ENCODE results near the gene POLR1E.
A peak's percentile ranks its signal among the peaks of the same experiment; 100 is the strongest.
"Not testable (repeated sequence)": the region's sequence is repeated elsewhere in the genome, so short reads cannot be mapped to it uniquely, and the experiment has no call there.

Gene POLR1E

GRCh38 chr9:37508834-37509206, 23.1 kb downstream of the POLR1E start:
- ATAC-seq (ENCODE audit: insufficient read depth, low read depth) (peak; percentile 41; the same call in 2 of the 3 replicates), DNase-seq (no peak)

GRCh38 chr9:37509536-37509935, 23.8 kb downstream of the POLR1E start:
- no peak overlapping the region for H3K9ac ChIP-seq (ENCODE audit: low read depth, low read length)
- TF ChIP-seq CTCF (IDR thresholded peaks at IDR 0.05; ENCODE audit: borderline replicate concordance, extremely low read depth, low read length, poor library complexity, severe bottlenecking): no peak
- TF ChIP-seq EZH2 (IDR thresholded peaks at IDR 0.05; ENCODE audit: borderline replicate concordance, low read depth, low read length, severe bottlenecking): no peak
- H3K9me3 ChIP-seq (ENCODE audit: insufficient read depth, low read length, severe bottlenecking): no peaks in the 10 kb centered on the region
- H3K4me3 ChIP-seq (ENCODE audit: low read depth in 1 of 2, low read length in 2 of 2): no peak overlapping the region
- H4K20me1 ChIP-seq (ENCODE audit: insufficient read depth, low read length): no peaks in the 10 kb centered on the region
- H3K4me2 ChIP-seq (ENCODE audit: insufficient read depth, low read length): no peak overlapping the region
- no peaks in the 10 kb centered on the region for H3K27me3 ChIP-seq (ENCODE audit: insufficient read depth, low read length, poor library complexity)
- peaks cover 34% of the 10 kb centered on the region for H3K36me3 ChIP-seq (ENCODE audit: insufficient read depth, low read length)
- ATAC-seq (ENCODE audit: insufficient read depth, low read depth): no peak
- no peak overlapping the region for H3K27ac ChIP-seq (ENCODE audit: low read length)
- H3K4me1 ChIP-seq (ENCODE audit: insufficient read depth, low read length): no peaks in the 10 kb centered on the region
- DNase-seq: no peak
- H3K79me2 ChIP-seq (ENCODE audit: insufficient read depth, low read length): no peaks in the 10 kb centered on the region
- no peak overlapping the region for H2AFZ ChIP-seq (ENCODE audit: low read depth, low read length)

More at GRCh38 chr9:37508834-37509206, 23.1 kb downstream of the POLR1E start:
- no peaks in the 10 kb centered on the region for H4K20me1 ChIP-seq (ENCODE audit: insufficient read depth, low read length)
- H3K36me3 ChIP-seq (ENCODE audit: insufficient read depth, low read length): peaks cover 41% of the 10 kb centered on the region
- no peaks in the 10 kb centered on the region for H3K4me1 ChIP-seq (ENCODE audit: insufficient read depth, low read length)
- no peaks in the 10 kb centered on the region for H3K27me3 ChIP-seq (ENCODE audit: insufficient read depth, low read length, poor library complexity)
- no peaks in the 10 kb centered on the region for H3K9me3 ChIP-seq (ENCODE audit: insufficient read depth, low read length, severe bottlenecking)
- no peak overlapping the region for H3K4me2 ChIP-seq (ENCODE audit: insufficient read depth, low read length)
- H3K9ac ChIP-seq (ENCODE audit: low read depth, low read length): no peak overlapping the region
- H2AFZ ChIP-seq (ENCODE audit: low read depth, low read length): no peak overlapping the region
- no peak overlapping the region for H3K4me3 ChIP-seq (ENCODE audit: low read depth in 1 of 2, low read length in 2 of 2)
- TF ChIP-seq EZH2 (IDR thresholded peaks at IDR 0.05; ENCODE audit: borderline replicate concordance, low read depth, low read length, severe bottlenecking) (no peak), CTCF (IDR thresholded peaks at IDR 0.05; ENCODE audit: borderline replicate concordance, extremely low read depth, low read length, poor library complexity, severe bottlenecking) (peak; percentile 55)
- no peak overlapping the region for H3K27ac ChIP-seq (ENCODE audit: low read length)
- no peaks in the 10 kb centered on the region for H3K79me2 ChIP-seq (ENCODE audit: insufficient read depth, low read length)

GRCh38 chr9:37510053-37510452, 24.3 kb downstream of the POLR1E start:
- not testable (repeated sequence) for H4K20me1 ChIP-seq (ENCODE audit: insufficient read depth, low read length); H3K79me2 ChIP-seq (ENCODE audit: insufficient read depth, low read length); ATAC-seq (ENCODE audit: insufficient read depth, low read depth); DNase-seq; H3K4me3 ChIP-seq (ENCODE audit: low read depth in 1 of 2, low read length in 2 of 2); H3K4me1 ChIP-seq (ENCODE audit: insufficient read depth, low read length); H3K9me3 ChIP-seq (ENCODE audit: insufficient read depth, low read length, severe bottlenecking); H3K27me3 ChIP-seq (ENCODE audit: insufficient read depth, low read length, poor library complexity); H3K4me2 ChIP-seq (ENCODE audit: insufficient read depth, low read length); H3K9ac ChIP-seq (ENCODE audit: low read depth, low read length); H2AFZ ChIP-seq (ENCODE audit: low read depth, low read length); H3K27ac ChIP-seq (ENCODE audit: low read length)
- peaks cover 30% of the 10 kb centered on the region for H3K36me3 ChIP-seq (ENCODE audit: insufficient read depth, low read length)

- Histone ChIP-seq H3K4me2 (ENCODE audit: insufficient read depth, low read length) (no peak overlapping the region), H3K9me3 (ENCODE audit: insufficient read depth, low read length, severe bottlenecking) (no peaks in the 10 kb centered on the region), H3K9ac (ENCODE audit: low read depth, low read length) (no peak overlapping the region), H2AFZ (ENCODE audit: low read depth, low read length) (no peak overlapping the region), H3K79me2 (ENCODE audit: insufficient read depth, low read length) (no peaks in the 10 kb centered on the region), H3K36me3 (ENCODE audit: insufficient read depth, low read length) (peaks cover 28% of the 10 kb centered on the region), H3K27ac (ENCODE audit: low read length) (no peak overlapping the region), H3K4me3 (ENCODE audit: low read depth in 1 of 2, low read length in 2 of 2) (no peak overlapping the region), H4K20me1 (ENCODE audit: insufficient read depth, low read length) (no peaks in the 10 kb centered on the region), H3K27me3 (ENCODE audit: insufficient read depth, low read length, poor library complexity) (no peaks in the 10 kb centered on the region), H3K4me1 (ENCODE audit: insufficient read depth, low read length) (no peaks in the 10 kb centered on the region)
- TF ChIP-seq EZH2 (IDR thresholded peaks at IDR 0.05; ENCODE audit: borderline replicate concordance, low read depth, low read length, severe bottlenecking) (no peak), CTCF (IDR thresholded peaks at IDR 0.05; ENCODE audit: borderline replicate concordance, extremely low read depth, low read length, poor library complexity, severe bottlenecking) (peak; percentile 24)
- DNase-seq: no peak
- ATAC-seq (ENCODE audit: insufficient read depth, low read depth): peak; percentile 16; the same call in 1 of the 3 replicates
Observed at GRCh38 chr9:37511016-37512010, 25.6 kb downstream of the POLR1E start.

Measured in DND-41 (cell line).